Parathyroid adenoma (tissue), 2 donors: ENCODE results near the gene PTGDR.
A peak's percentile ranks its signal among the peaks of the same experiment; 100 is the strongest.

Experiments used
- H2AFZ ChIP-seq: fragments of 300-600 bp; sonication (generic); one replicate; pipeline ENCODE4 v1.7.0; 2017; ENCODE audit warnings: antibody characterized with exemption, mild to moderate bottlenecking
- H3K27ac ChIP-seq: fragments of 300-600 bp; sonication (generic); one replicate; pipeline ENCODE4 v1.7.0; 2017
- H3K27me3 ChIP-seq: fragments of 300-600 bp; sonication (generic); one replicate; pipeline ENCODE4 v1.7.0; 2017; ENCODE audit warnings: low read length; ENCODE audit not compliant: control insufficient read depth, insufficient read depth
- H3K36me3 ChIP-seq: fragments of 300-600 bp; sonication (generic); one replicate; pipeline ENCODE4 v1.7.0; 2017; ENCODE audit warnings: low read length; ENCODE audit not compliant: control insufficient read depth, insufficient read depth
- H3K4me1 ChIP-seq: fragments of 300-600 bp; sonication (generic); one replicate; pipeline ENCODE4 v1.7.0; 2017; ENCODE audit warnings: control low read depth
- H3K4me2 ChIP-seq: fragments of 300-600 bp; sonication (generic); one replicate; pipeline ENCODE4 v1.7.0; 2017; ENCODE audit warnings: low read length
- H3K4me3 ChIP-seq: fragments of 300-600 bp; sonication (generic); one replicate; pipeline ENCODE4 v1.7.0; 2017; ENCODE audit warnings: low read depth, low read length
- H3K79me2 ChIP-seq: fragments of 300-600 bp; sonication (generic); one replicate; pipeline ENCODE4 v1.7.0; 2017; ENCODE audit warnings: control low read depth
- H3K9ac ChIP-seq: fragments of 300-600 bp; sonication (generic); one replicate; pipeline ENCODE4 v1.7.0; 2017; ENCODE audit warnings: mild to moderate bottlenecking
- H3K9me3 ChIP-seq: fragments of 300-600 bp; sonication (generic); one replicate; pipeline ENCODE4 v1.7.0; 2017; ENCODE audit warnings: low read length; ENCODE audit not compliant: control insufficient read depth
- TF ChIP-seq, protein P1 (sequence below): fragments of 300-600 bp; sonication (generic); IDR thresholded peaks from one replicate; pipeline ENCODE4 v1.7.0; 2017; ENCODE audit warnings: antibody characterized with exemption, mild to moderate bottlenecking
- donor health status: primary hyperparathyroidism.

PTGDR gene

DNA sequence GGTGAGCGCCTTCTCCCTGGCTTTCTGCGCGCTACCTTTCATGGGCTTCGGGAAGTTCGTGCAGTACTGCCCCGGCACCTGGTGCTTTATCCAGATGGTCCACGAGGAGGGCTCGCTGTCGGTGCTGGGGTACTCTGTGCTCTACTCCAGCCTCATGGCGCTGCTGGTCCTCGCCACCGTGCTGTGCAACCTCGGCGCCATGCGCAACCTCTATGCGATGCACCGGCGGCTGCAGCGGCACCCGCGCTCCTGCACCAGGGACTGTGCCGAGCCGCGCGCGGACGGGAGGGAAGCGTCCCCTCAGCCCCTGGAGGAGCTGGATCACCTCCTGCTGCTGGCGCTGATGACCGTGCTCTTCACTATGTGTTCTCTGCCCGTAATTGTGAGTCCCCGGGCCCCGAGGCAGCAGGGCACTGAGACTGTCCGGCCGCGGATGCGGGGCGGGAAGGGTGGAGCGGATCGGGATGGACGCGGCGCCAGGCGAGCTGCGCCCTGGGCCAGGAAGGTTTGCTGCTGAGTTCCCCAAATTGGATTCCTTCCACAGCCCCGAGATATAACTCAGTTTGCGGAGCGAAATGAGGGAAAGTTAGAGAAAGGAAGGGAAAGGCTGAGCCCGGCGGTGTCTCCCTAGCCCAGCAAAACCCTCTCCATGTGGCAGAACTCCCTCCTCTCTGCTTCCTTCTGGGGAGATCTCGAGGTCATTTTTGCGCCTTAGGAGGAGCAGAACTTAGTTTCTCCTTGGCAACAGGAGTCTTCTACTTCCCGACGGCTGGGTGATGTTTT lies 972 bp downstream of the PTGDR start:
- no peaks in the 10 kb centered on the region for H3K79me2 ChIP-seq
- no peaks in the 10 kb centered on the region for H3K4me1 ChIP-seq
- peak overlapping the region; percentile 23 for H3K4me3 ChIP-seq
- H3K27ac ChIP-seq = no peak overlapping the region
- H3K36me3 ChIP-seq = no peaks in the 10 kb centered on the region
- no peak overlapping the region for H3K9ac ChIP-seq
- peak overlapping the region; percentile 58 for H3K4me2 ChIP-seq
- H3K9me3 ChIP-seq = no peaks in the 10 kb centered on the region
- no peaks in the 10 kb centered on the region for H3K27me3 ChIP-seq
- TF ChIP-seq, protein P1, sequence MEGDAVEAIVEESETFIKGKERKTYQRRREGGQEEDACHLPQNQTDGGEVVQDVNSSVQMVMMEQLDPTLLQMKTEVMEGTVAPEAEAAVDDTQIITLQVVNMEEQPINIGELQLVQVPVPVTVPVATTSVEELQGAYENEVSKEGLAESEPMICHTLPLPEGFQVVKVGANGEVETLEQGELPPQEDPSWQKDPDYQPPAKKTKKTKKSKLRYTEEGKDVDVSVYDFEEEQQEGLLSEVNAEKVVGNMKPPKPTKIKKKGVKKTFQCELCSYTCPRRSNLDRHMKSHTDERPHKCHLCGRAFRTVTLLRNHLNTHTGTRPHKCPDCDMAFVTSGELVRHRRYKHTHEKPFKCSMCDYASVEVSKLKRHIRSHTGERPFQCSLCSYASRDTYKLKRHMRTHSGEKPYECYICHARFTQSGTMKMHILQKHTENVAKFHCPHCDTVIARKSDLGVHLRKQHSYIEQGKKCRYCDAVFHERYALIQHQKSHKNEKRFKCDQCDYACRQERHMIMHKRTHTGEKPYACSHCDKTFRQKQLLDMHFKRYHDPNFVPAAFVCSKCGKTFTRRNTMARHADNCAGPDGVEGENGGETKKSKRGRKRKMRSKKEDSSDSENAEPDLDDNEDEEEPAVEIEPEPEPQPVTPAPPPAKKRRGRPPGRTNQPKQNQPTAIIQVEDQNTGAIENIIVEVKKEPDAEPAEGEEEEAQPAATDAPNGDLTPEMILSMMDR = no peak
- peak overlapping the region; percentile 40 for H2AFZ ChIP-seq

DNA sequence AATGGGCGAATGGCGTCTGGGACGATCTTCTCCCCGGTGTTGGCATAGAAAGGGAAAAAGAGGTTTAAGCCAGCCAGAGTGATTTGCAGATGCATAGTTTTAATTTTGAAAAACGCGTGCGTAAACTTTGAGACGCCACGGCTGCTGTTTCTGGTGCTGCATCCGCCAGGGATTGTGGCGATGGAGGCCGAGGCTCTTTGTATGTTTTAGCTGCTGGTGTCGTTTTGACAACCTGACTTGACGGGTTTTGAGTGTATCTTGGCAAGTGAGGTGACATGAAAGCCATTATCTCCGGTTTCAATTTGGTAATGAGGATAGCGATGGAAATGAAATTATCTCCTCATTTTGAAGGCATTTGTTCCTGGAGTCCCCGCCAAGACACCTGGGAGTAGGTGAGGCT lies 1.6 kb downstream of the PTGDR start:
- no peak overlapping the region for H3K4me3 ChIP-seq
- no peak overlapping the region for H3K27ac ChIP-seq
- no peak overlapping the region for H3K9ac ChIP-seq

DNA sequence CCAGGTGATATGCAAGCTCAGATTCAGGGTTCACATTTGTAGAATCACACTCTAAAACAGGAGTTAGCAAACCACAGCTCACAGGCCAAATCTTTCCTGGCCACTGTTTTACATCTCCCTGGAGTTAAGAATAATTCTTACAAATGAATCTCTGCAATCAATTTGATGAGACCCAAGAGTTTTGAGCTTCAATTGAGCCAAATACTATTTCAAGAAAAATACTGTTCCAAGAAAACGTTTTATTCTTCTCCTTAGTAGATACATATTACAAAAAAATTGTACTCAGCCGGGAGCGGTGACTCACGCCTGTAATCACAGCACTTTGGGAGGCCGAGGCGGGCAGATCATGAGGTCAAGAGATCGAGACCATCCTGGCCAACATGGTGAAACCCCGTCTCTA lies 2.5 kb downstream of the PTGDR start:
- H3K27ac ChIP-seq = no peak overlapping the region
- no peak overlapping the region for H3K4me3 ChIP-seq
- H3K9me3 ChIP-seq = no peaks in the 10 kb centered on the region
- H3K79me2 ChIP-seq = no peaks in the 10 kb centered on the region
- no peak overlapping the region for H2AFZ ChIP-seq
- TF ChIP-seq, protein P1 = no peak
- H3K27me3 ChIP-seq = no peaks in the 10 kb centered on the region
- H3K9ac ChIP-seq = no peak overlapping the region
- no peaks in the 10 kb centered on the region for H3K36me3 ChIP-seq
- no peak overlapping the region for H3K4me2 ChIP-seq
- H3K4me1 ChIP-seq = no peaks in the 10 kb centered on the region

More for the DNA sequence above, 1.6 kb downstream of the PTGDR start:
- Histone ChIP-seq H3K36me3 (no peaks in the 10 kb centered on the region), H2AFZ (no peak overlapping the region), H3K4me1 (no peaks in the 10 kb centered on the region), H3K9me3 (no peaks in the 10 kb centered on the region), H3K4me2 (peak overlapping the region; percentile 58), H3K27me3 (no peaks in the 10 kb centered on the region), H3K79me2 (no peaks in the 10 kb centered on the region)
- TF ChIP-seq, protein P1 = no peak

DNA sequence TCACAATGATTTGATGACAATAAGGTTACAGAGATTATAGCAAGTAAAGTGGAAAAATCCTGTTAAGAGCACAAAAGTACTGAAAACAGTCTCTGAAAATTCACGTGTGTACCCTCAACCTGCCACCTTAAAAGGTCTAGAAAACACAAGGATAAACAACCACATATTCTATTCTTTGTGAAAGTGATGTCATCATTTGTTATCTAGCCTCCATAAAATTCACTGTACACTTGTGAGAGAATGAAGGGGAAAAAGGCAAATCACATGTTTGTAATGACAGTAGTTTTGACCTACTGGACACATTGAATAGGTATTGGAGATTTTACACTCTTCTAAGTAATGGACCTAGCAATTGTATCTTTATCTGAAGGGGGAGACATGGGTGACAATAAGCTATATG lies 4.0 kb downstream of the PTGDR start:
- no peak overlapping the region for H2AFZ ChIP-seq
- no peaks in the 10 kb centered on the region for H3K4me1 ChIP-seq
- H3K79me2 ChIP-seq = no peaks in the 10 kb centered on the region
- H3K9me3 ChIP-seq = no peaks in the 10 kb centered on the region
- no peak overlapping the region for H3K9ac ChIP-seq
- no peak overlapping the region for H3K4me2 ChIP-seq
- no peak overlapping the region for H3K4me3 ChIP-seq
- TF ChIP-seq, protein P1 = no peak
- H3K27ac ChIP-seq = no peak overlapping the region
- H3K27me3 ChIP-seq = no peaks in the 10 kb centered on the region
- H3K36me3 ChIP-seq = no peaks in the 10 kb centered on the region

DNA sequence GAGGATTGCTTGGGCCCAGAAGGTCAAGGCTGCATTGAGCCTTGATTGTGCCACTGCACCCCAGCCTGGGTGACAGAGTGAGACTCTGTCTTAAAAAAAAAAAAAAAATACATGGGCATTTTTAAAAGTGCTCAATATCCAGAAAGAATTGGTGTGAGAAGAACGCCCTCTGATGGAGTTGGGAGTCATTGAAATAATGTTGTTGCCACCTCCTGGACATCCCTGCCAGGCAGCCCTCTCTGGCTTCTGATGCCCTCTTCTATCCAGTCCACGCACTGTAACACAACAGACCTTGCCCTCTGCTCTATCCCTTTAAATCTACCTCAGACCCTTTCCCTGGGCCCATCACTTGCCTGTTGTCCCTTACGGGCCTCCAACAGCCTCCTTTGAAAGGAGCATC lies 4.9 kb downstream of the PTGDR start:
- Histone ChIP-seq H3K27me3 (no peaks in the 10 kb centered on the region), H3K36me3 (no peaks in the 10 kb centered on the region), H3K4me2 (no peak overlapping the region), H2AFZ (no peak overlapping the region), H3K9me3 (no peaks in the 10 kb centered on the region), H3K4me3 (no peak overlapping the region), H3K9ac (no peak overlapping the region), H3K27ac (no peak overlapping the region), H3K79me2 (no peaks in the 10 kb centered on the region), H3K4me1 (no peaks in the 10 kb centered on the region)
- TF ChIP-seq, protein P1 = no peak
